RWPE2 (cell line): ENCODE data around the gene RNF135.

Experiments
- ATAC-seq: fragments of 200-7000 bp; cut with Tn5 transposase; 3 replicates; pipeline ENCODE4 v1.9.1; 2021; ENCODE audit warnings: low read depth
- DNase-seq: peaks from one replicate; pipeline ENCODE4 v3.0.0-alpha.2; 2020; ENCODE audit warnings: low spot score
- H3K27ac ChIP-seq: fragments of 450-650 bp; 2 replicates; pipeline ENCODE4 v1.5.1; 2017; ENCODE audit warnings: mild to moderate bottlenecking; ENCODE audit not compliant: poor library complexity, severe bottlenecking
- H3K27me3 ChIP-seq: fragments of 250-450 bp; sonication (Bioruptor Pico); 2 replicates; pipeline ENCODE4 v1.5.1; 2021; ENCODE audit warnings: mild to moderate bottlenecking, moderate library complexity; ENCODE audit not compliant: insufficient read depth, poor library complexity, severe bottlenecking
- H3K36me3 ChIP-seq: fragments of 250-450 bp; sonication (Bioruptor Pico); 2 replicates; pipeline ENCODE4 v1.5.1; 2020; ENCODE audit warnings: low read depth, mild to moderate bottlenecking, moderate library complexity
- H3K4me1 ChIP-seq: fragments of 250-450 bp; sonication (Bioruptor Pico); 2 replicates; pipeline ENCODE4 v1.5.1; 2021; ENCODE audit warnings: mild to moderate bottlenecking, moderate library complexity; ENCODE audit not compliant: insufficient read depth, poor library complexity, severe bottlenecking
- H3K4me3 ChIP-seq: fragments of 250-450 bp; sonication (Bioruptor Pico); 2 replicates; pipeline ENCODE4 v1.5.1; 2021; ENCODE audit warnings: mild to moderate bottlenecking, moderate library complexity; ENCODE audit not compliant: severe bottlenecking
- H3K9me3 ChIP-seq: fragments of 250-450 bp; sonication (Bioruptor Pico); 2 replicates; pipeline ENCODE4 v1.5.1; 2021; ENCODE audit warnings: mild to moderate bottlenecking, moderate library complexity; ENCODE audit not compliant: severe bottlenecking
- TF ChIP-seq, protein P1 (sequence below): fragments of 450-650 bp; IDR thresholded peaks from one replicate; pipeline ENCODE4 v1.5.1; 2017; ENCODE audit warnings: mild to moderate bottlenecking, moderate library complexity; ENCODE audit not compliant: poor library complexity, severe bottlenecking

Gene RNF135

DNA sequence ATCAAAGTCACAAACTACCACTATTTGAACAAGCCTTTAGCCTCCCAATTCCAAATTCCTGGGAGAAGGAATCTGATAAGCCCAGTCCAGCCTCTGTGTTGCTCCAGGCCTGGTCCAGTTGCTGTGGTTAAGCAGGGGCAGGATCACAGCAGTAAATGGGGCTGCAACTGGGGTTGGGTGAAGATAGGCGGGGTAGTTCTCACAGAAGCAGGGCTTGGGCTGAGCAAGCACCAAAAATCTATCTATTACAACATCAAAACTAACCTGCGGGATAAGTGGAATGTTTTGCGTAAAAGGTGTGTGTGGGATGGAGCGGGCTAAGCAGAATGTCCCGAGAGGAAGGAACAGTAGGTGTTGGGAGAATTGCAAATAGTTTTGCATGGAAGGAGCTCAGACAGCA lies 23.0 kb upstream of the RNF135 start:
- no peaks in the 10 kb centered on the region for H3K4me1 ChIP-seq
- H3K27me3 ChIP-seq: no peaks in the 10 kb centered on the region
- DNase-seq (no peak), ATAC-seq (no peak)
- no peak overlapping the region for H3K4me3 ChIP-seq
- no peak overlapping the region for H3K27ac ChIP-seq
- no peaks in the 10 kb centered on the region for H3K36me3 ChIP-seq
- no peaks in the 10 kb centered on the region for H3K9me3 ChIP-seq
- TF ChIP-seq, protein P1, sequence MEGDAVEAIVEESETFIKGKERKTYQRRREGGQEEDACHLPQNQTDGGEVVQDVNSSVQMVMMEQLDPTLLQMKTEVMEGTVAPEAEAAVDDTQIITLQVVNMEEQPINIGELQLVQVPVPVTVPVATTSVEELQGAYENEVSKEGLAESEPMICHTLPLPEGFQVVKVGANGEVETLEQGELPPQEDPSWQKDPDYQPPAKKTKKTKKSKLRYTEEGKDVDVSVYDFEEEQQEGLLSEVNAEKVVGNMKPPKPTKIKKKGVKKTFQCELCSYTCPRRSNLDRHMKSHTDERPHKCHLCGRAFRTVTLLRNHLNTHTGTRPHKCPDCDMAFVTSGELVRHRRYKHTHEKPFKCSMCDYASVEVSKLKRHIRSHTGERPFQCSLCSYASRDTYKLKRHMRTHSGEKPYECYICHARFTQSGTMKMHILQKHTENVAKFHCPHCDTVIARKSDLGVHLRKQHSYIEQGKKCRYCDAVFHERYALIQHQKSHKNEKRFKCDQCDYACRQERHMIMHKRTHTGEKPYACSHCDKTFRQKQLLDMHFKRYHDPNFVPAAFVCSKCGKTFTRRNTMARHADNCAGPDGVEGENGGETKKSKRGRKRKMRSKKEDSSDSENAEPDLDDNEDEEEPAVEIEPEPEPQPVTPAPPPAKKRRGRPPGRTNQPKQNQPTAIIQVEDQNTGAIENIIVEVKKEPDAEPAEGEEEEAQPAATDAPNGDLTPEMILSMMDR: no peak

DNA sequence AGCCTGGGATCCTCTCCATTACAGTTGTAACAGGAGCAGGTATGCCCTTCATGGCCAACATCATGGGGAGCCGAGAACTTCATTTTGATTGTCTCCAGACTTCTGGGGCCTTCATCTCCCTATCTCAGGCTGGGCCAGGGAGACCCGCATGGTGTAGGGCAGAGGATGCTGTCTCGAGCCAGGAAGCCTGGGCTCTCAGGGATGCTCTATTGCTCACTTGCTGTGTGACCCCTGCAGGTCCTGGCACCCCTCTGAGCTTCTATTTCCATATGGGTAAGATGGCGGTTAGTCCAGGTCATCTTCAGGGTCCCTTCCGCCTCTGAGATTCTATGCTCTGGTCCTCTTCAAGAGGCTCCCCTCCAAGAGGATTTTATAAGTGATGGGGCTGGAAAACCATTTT lies 20.6 kb upstream of the RNF135 start:
- TF ChIP-seq, protein P1: no peak
- no peak overlapping the region for H3K27ac ChIP-seq
- ATAC-seq: no peak
- no peaks in the 10 kb centered on the region for H3K27me3 ChIP-seq
- H3K36me3 ChIP-seq: no peaks in the 10 kb centered on the region
- H3K4me1 ChIP-seq: no peaks in the 10 kb centered on the region
- no peak overlapping the region for H3K4me3 ChIP-seq
- no peak for DNase-seq
- no peaks in the 10 kb centered on the region for H3K9me3 ChIP-seq

DNA sequence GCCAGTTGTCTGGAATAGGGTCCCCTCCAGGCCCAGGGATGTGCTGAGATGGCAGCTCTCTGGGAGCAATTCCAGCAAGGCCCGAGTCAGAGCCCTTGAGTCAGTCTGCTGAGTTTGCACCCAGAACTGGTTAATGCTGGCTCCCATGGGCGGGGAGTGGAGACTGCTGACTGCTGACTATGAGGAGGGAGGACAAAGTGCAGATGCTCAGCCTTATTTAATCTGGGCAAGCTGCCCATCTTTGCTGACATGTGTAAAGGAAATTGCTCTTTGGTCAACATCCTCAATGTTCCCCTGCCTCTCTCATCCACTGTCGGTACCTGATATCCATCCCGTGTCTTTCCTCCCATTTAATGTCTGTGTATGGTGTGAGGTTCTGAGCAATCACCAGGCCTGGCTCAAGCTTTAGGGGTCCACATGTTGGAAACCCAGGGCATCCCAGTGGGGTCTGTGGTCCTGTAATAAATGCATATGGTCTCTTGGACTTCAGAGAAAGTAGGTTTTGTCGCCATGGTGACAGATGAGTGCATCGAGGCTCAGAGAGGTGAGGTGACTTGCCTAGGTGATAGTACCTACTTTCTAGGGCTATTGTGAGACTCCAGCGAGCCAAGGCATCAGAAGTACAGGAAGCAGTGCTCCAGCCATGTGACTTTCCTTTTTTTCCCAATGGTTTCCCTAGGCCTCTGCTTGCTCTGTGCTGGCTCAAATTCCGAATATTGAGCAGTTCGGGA lies 20.0 kb upstream of the RNF135 start:
- TF ChIP-seq, protein P1: no peak
- Histone ChIP-seq H3K4me3 (no peak overlapping the region), H3K9me3 (no peaks in the 10 kb centered on the region), H3K4me1 (no peaks in the 10 kb centered on the region), H3K36me3 (no peaks in the 10 kb centered on the region), H3K27me3 (no peaks in the 10 kb centered on the region), H3K27ac (no peak overlapping the region)
- peak; percentile 27; the same call in 1 of the 3 replicates for ATAC-seq
- DNase-seq: no peak

DNA sequence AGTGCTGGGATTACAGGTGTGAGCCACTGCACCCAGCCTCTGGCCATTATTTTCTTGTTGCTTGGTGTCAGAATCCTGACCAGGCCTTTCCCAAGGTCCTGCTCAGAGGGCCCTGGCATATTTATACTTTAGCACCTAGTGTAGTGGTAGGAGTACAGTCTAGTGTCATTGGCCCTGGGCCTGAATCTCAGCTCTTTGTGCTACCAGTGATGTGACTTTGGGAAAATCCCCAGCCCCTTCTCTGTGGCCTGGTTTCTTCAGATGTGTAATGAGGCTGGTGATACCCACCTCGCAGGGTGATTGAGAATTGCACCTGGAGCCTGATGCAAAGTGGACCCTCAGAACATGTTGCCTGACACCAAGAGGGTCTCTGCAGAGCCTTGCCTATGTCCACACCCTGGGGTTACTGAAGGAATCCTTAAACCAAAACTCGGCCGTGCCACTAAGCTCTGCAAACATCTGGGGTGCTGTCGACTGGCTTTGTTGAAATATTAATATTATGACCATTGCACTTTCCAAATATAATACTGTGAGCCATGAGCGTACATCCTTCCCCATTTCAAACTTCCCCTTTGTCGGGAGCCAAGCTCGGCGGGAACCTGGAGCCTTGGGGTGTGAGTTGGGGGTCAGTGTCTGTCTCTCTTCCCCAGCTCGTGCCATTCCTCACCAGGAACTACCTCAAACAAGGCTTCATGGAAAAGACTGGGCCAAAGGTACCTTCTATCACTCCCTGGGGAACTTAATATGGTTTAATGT lies 18.0 kb upstream of the RNF135 start:
- DNase-seq (no peak), ATAC-seq (no peak)
- H3K27ac ChIP-seq: no peak overlapping the region
- no peaks in the 10 kb centered on the region for H3K4me1 ChIP-seq
- H3K27me3 ChIP-seq: no peaks in the 10 kb centered on the region
- no peaks in the 10 kb centered on the region for H3K9me3 ChIP-seq
- H3K4me3 ChIP-seq: no peak overlapping the region
- TF ChIP-seq, protein P1: no peak
- no peaks in the 10 kb centered on the region for H3K36me3 ChIP-seq
